HG02623 (cell line): ENCODE data around the gene POLR2L.
A peak's percentile ranks its signal among the peaks of the same experiment; 100 is the strongest.

Source experiments
- ATAC-seq: cut with Tn5 transposase; IDR thresholded peaks from one replicate; pipeline ENCODE4 v1.9.1; 2021; ENCODE audit warnings: moderate library complexity; ENCODE audit not compliant: unreplicated experiment

Gene POLR2L

GRCh38 chr11:842370-843002, at the start of gene POLR2L, which contains the start of gene TSPAN4:
Gene POLR2L, minus strand, starts transcription at chr11:842529. Its CDS starts 21 bp downstream, at chr11:842508.
Gene TSPAN4, plus strand, starts transcription at chr11:842852. Its CDS starts 7,453 bp downstream, at chr11:850305.
- ATAC-seq: peak; percentile 48

GRCh38 chr11:890794-891540, 48.6 kb upstream of the POLR2L start:
- no peak for ATAC-seq

GRCh38 chr11:889687-890475, 47.6 kb upstream of the POLR2L start:
- ATAC-seq: no peak

- no peak for ATAC-seq
Measured at GRCh38 chr11:889257-889656, 46.9 kb upstream of the POLR2L start.

GRCh38 chr11:888310-889212, 46.2 kb upstream of the POLR2L start:
- ATAC-seq: no peak

GRCh38 chr11:887589-887988, 45.3 kb upstream of the POLR2L start:
- no peak for ATAC-seq

- no peak for ATAC-seq
Measured at GRCh38 chr11:886568-886967, 44.2 kb upstream of the POLR2L start.

GRCh38 chr11:884578-885070, 42.3 kb upstream of the POLR2L start:
- no peak for ATAC-seq

GRCh38 chr11:883527-883926, 41.2 kb upstream of the POLR2L start:
- no peak for ATAC-seq

GRCh38 chr11:882596-882995, 40.3 kb upstream of the POLR2L start:
- no peak for ATAC-seq

- no peak for ATAC-seq
Measured at GRCh38 chr11:880447-880846, 38.1 kb upstream of the POLR2L start.

GRCh38 chr11:877565-877964, 35.2 kb upstream of the POLR2L start:
- no peak for ATAC-seq

- ATAC-seq: no peak
Measured at GRCh38 chr11:876545-876944, 34.2 kb upstream of the POLR2L start.

- no peak for ATAC-seq
Measured at GRCh38 chr11:875769-876301, 33.5 kb upstream of the POLR2L start.

GRCh38 chr11:875203-875602, 32.9 kb upstream of the POLR2L start:
- no peak for ATAC-seq

GRCh38 chr11:873706-874105, 31.4 kb upstream of the POLR2L start:
- ATAC-seq: no peak

GRCh38 chr11:872799-873198, 30.5 kb upstream of the POLR2L start:
- no peak for ATAC-seq

GRCh38 chr11:871472-871871, 29.1 kb upstream of the POLR2L start:
- ATAC-seq: no peak

GRCh38 chr11:870418-870817, 28.1 kb upstream of the POLR2L start:
- ATAC-seq: no peak

GRCh38 chr11:870127-870413, 27.7 kb upstream of the POLR2L start:
- ATAC-seq: no peak
